HFF-Myc (cell line): ENCODE results near the gene TNFAIP2.

ENCODE experiments used
- DNase-seq: peaks from one replicate; pipeline ENCODE4 v3.0.0-alpha.2; 2011; ENCODE audit warnings: low read depth; ENCODE audit errors: extremely low read depth
- H3K4me3 ChIP-seq: replicated peaks from 2 replicates; pipeline ENCODE4 v1.5.1; 2011; ENCODE audit warnings: low read depth, mild to moderate bottlenecking, control low read depth, low read length
- CTCF ChIP-seq: IDR thresholded peaks from 2 replicates; pipeline ENCODE4 v1.5.1; 2012; ENCODE audit warnings: mild to moderate bottlenecking, low read depth, low read length, control low read depth; ENCODE audit errors: missing control alignments

Gene TNFAIP2

GRCh38 chr14:103089386-103090335 is 33.6 kb upstream of the TNFAIP2 start:
- no peak overlapping the region for H3K4me3 ChIP-seq
- TF ChIP-seq CTCF: no peak
- no peak for DNase-seq

GRCh38 chr14:103090481-103091020 is 32.7 kb upstream of the TNFAIP2 start:
- no peak for TF ChIP-seq CTCF
- H3K4me3 ChIP-seq: no peak overlapping the region
- no peak for DNase-seq

GRCh38 chr14:103091041-103091882 is 32.0 kb upstream of the TNFAIP2 start:
- peak overlapping the region; percentile 33 for H3K4me3 ChIP-seq
- no peak for DNase-seq
- TF ChIP-seq CTCF: peak; percentile 35

- TF ChIP-seq CTCF: no peak
- H3K4me3 ChIP-seq: peak overlapping the region; percentile 33
- no peak for DNase-seq
Observed at GRCh38 chr14:103091883-103092222, 31.4 kb upstream of the TNFAIP2 start.

- H3K4me3 ChIP-seq: no peak overlapping the region
- no peak for DNase-seq
- TF ChIP-seq CTCF: no peak
Observed at GRCh38 chr14:103093856-103094405, 29.3 kb upstream of the TNFAIP2 start.

GRCh38 chr14:103094406-103095209 is 28.7 kb upstream of the TNFAIP2 start, which contains the start of gene EXOC3L4:
Gene EXOC3L4 (plus strand): TSS chr14:103094725. CDS start chr14:103100220, 5,495 bp downstream.
- no peak for DNase-seq
- TF ChIP-seq CTCF: no peak

More at GRCh38 chr14:103094406-103095209, 28.7 kb upstream of the TNFAIP2 start, which contains the start of gene EXOC3L4:
- H3K4me3 ChIP-seq: no peak within 1 kb of the TSS
